SK-N-SH treated with all-trans-retinoic acid at 6 μM for 48 hours (cell line): ENCODE data around the gene CCDC54.
"Not testable (repeated sequence)": the region's sequence is repeated elsewhere in the genome, so short reads cannot be mapped to it uniquely, and the experiment has no call there.

ENCODE experiments used
- ATAC-seq: fragments of 200-7000 bp; cut with Tn5 transposase; 3 replicates; pipeline ENCODE4 v1.9.1; 2020; ENCODE audit warnings: mild to moderate bottlenecking, moderate library complexity
- ARNTL ChIP-seq: fragments of 450-650 bp; formaldehyde crosslinking; IDR thresholded peaks from 2 replicates; pipeline ENCODE4 v1.5.0; 2020; ENCODE audit warnings: low read depth, mild to moderate bottlenecking, moderate library complexity, borderline replicate concordance
- BACH2 ChIP-seq: fragments of 250-450 bp; sonication (Bioruptor Pico); IDR thresholded peaks from 2 replicates; pipeline ENCODE4 v1.9.0; 2021; ENCODE audit warnings: mild to moderate bottlenecking, borderline replicate concordance
- CSDC2 ChIP-seq: fragments of 250-450 bp; sonication (Bioruptor Pico); IDR thresholded peaks from 2 replicates; pipeline ENCODE4 v1.5.0; 2020; ENCODE audit warnings: mild to moderate bottlenecking, moderate library complexity
- ESRRG ChIP-seq: fragments of 250-450 bp; sonication (Bioruptor Pico); IDR thresholded peaks from 2 replicates; pipeline ENCODE4 v1.6.1; 2021; ENCODE audit warnings: mild to moderate bottlenecking
- GLIS3 ChIP-seq: fragments of 250-450 bp; sonication (Bioruptor Pico); IDR thresholded peaks from 2 replicates; pipeline ENCODE4 v1.5.0; 2020; ENCODE audit warnings: mild to moderate bottlenecking, moderate library complexity
- ISL1 ChIP-seq: fragments of 250-450 bp; sonication (Bioruptor Pico); IDR thresholded peaks from 2 replicates; pipeline ENCODE4 v2.1.2; 2022; ENCODE audit warnings: mild to moderate bottlenecking, moderate library complexity
- OSR1 ChIP-seq: fragments of 250-450 bp; sonication (Bioruptor Pico); IDR thresholded peaks from 2 replicates; pipeline ENCODE4 v1.8.0; 2022; ENCODE audit warnings: moderate library complexity, mild to moderate bottlenecking, inconsistent platforms
- PATZ1 ChIP-seq: fragments of 250-450 bp; sonication (Bioruptor Pico); IDR thresholded peaks from 2 replicates; pipeline ENCODE4 v1.8.0; 2020; ENCODE audit warnings: mild to moderate bottlenecking, moderate library complexity, borderline replicate concordance
- PPARA ChIP-seq: fragments of 250-450 bp; sonication (Bioruptor Pico); IDR thresholded peaks from 2 replicates; pipeline ENCODE4 v1.5.0; 2020; ENCODE audit warnings: mild to moderate bottlenecking, borderline replicate concordance
- RARB ChIP-seq: fragments of 250-450 bp; sonication (Bioruptor Pico); IDR thresholded peaks from 2 replicates; pipeline ENCODE4 v1.8.0; 2021; ENCODE audit warnings: mild to moderate bottlenecking, moderate library complexity
- SNAI2 ChIP-seq: fragments of 250-450 bp; sonication (Bioruptor Pico); IDR thresholded peaks from 2 replicates; pipeline ENCODE4 v1.5.0; 2020; ENCODE audit warnings: mild to moderate bottlenecking, moderate library complexity
- TCF4 ChIP-seq: fragments of 250-450 bp; sonication (Bioruptor Pico); IDR thresholded peaks from 2 replicates; pipeline ENCODE4 v1.8.0; 2021; ENCODE audit warnings: mild to moderate bottlenecking, moderate library complexity, borderline replicate concordance
- TOX ChIP-seq: fragments of 250-450 bp; sonication (Bioruptor Pico); IDR thresholded peaks from 2 replicates; pipeline ENCODE4 v1.8.0; 2021; ENCODE audit warnings: mild to moderate bottlenecking, moderate library complexity, borderline replicate concordance
- ZC3H10 ChIP-seq: fragments of 250-450 bp; sonication (Bioruptor Pico); IDR thresholded peaks from 2 replicates; pipeline ENCODE4 v1.5.1; 2021; ENCODE audit warnings: mild to moderate bottlenecking, moderate library complexity
- ZFP30 ChIP-seq: fragments of 450-650 bp; formaldehyde crosslinking; IDR thresholded peaks from 2 replicates; pipeline ENCODE4 v1.5.0; 2022; ENCODE audit warnings: mild to moderate bottlenecking, moderate library complexity
- ZNF565 ChIP-seq: fragments of 450-650 bp; formaldehyde crosslinking; conservative IDR thresholded peaks from 2 replicates; pipeline ENCODE4 v1.5.0; 2020; ENCODE audit warnings: low read depth, mild to moderate bottlenecking, moderate library complexity
- ZNF70 ChIP-seq: fragments of 450-650 bp; formaldehyde crosslinking; IDR thresholded peaks from 2 replicates; pipeline ENCODE4 v1.5.0; 2020; ENCODE audit warnings: mild to moderate bottlenecking, moderate library complexity
- ZNF8 ChIP-seq: fragments of 450-650 bp; formaldehyde crosslinking; IDR thresholded peaks from 2 replicates; pipeline ENCODE4 v1.5.0; 2020; ENCODE audit warnings: mild to moderate bottlenecking, moderate library complexity
- TF ChIP-seq, protein P1 (sequence below): fragments of 250-450 bp; sonication (Bioruptor Pico); IDR thresholded peaks from 2 replicates; pipeline ENCODE4 v1.8.0; 2021; ENCODE audit warnings: low read depth, mild to moderate bottlenecking, moderate library complexity, borderline replicate concordance
- TF ChIP-seq, protein P2 (sequence below): fragments of 250-450 bp; sonication (Bioruptor Pico); IDR thresholded peaks from 2 replicates; pipeline ENCODE4 v1.5.1; 2021; ENCODE audit warnings: mild to moderate bottlenecking, moderate library complexity
- TF ChIP-seq, protein P3 (sequence below): fragments of 250-450 bp; sonication (Bioruptor Pico); IDR thresholded peaks from 2 replicates; pipeline ENCODE4 v1.5.1; 2020; ENCODE audit warnings: low read depth, mild to moderate bottlenecking, moderate library complexity

CCDC54 gene

GRCh38 chr3:107377151-107377550 is at the start of gene CCDC54:
TSS of gene CCDC54 (plus strand) at chr3:107377439. CDS start at chr3:107377588, 149 bp downstream.
- no peak for TF ChIP-seq TOX
- TF ChIP-seq ZNF565 (CRISPR knock-in tag) = no peak
- no peak for TF ChIP-seq CSDC2 (CRISPR knock-in tag)
- TF ChIP-seq GLIS3 = no peak
- TF ChIP-seq ARNTL (CRISPR knock-in tag) = no peak
- no peak for TF ChIP-seq RARB
- TF ChIP-seq BACH2 = no peak
- TF ChIP-seq, all 23 proteins: peak for 0
- no peak for ATAC-seq

DNA sequence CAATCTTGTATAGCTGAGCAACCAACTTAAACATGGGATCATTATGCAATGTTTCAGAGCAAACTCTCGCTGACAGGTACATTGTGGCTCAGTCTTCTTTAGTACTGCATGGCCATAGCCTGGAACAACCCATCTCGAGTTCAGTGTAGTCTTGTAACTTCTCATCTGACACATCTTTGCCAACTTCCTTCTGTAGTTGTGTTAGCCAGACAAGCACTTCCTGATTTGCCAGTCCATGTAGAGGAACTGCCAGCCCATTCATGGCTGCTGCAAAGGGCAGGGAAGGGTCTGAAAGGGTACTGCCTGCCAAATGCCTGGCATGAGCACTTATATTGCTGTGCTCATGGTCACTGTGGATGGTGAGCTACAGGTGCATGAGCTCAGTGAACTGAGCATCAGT is 49.2 kb upstream of the CCDC54 start:
- no peak for ATAC-seq
- TF ChIP-seq PPARA (CRISPR knock-in tag) = no peak
- TF ChIP-seq ISL1 (CRISPR knock-in tag) = no peak
- no peak for TF ChIP-seq OSR1 (CRISPR knock-in tag)
- no peak for TF ChIP-seq BACH2
- TF ChIP-seq, protein P1, sequence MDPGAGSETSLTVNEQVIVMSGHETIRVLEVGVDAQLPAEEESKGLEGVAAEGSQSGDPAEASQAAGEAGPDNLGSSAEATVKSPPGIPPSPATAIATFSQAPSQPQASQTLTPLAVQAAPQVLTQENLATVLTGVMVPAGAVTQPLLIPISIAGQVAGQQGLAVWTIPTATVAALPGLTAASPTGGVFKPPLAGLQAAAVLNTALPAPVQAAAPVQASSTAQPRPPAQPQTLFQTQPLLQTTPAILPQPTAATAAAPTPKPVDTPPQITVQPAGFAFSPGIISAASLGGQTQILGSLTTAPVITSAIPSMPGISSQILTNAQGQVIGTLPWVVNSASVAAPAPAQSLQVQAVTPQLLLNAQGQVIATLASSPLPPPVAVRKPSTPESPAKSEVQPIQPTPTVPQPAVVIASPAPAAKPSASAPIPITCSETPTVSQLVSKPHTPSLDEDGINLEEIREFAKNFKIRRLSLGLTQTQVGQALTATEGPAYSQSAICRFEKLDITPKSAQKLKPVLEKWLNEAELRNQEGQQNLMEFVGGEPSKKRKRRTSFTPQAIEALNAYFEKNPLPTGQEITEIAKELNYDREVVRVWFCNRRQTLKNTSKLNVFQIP (CRISPR knock-in tag) = no peak
- TF ChIP-seq ESRRG (CRISPR knock-in tag) = no peak
- no peak for TF ChIP-seq TCF4
- no peak for TF ChIP-seq CSDC2 (CRISPR knock-in tag)
- no peak for TF ChIP-seq GLIS3
- TF ChIP-seq RARB = no peak

- no peak for ATAC-seq
- TF ChIP-seq ESRRG (CRISPR knock-in tag) = no peak
- TF ChIP-seq ZNF8 (CRISPR knock-in tag) = no peak
- no peak for TF ChIP-seq ZFP30 (CRISPR knock-in tag)
- no peak for TF ChIP-seq TCF4
- TF ChIP-seq ISL1 (CRISPR knock-in tag) = no peak
These were observed 48.2 kb upstream of the CCDC54 start for GRCh38 chr3:107329088-107329487.

- not testable (repeated sequence) for ATAC-seq
These were observed 37.5 kb upstream of the CCDC54 start for GRCh38 chr3:107339690-107340089.

DNA sequence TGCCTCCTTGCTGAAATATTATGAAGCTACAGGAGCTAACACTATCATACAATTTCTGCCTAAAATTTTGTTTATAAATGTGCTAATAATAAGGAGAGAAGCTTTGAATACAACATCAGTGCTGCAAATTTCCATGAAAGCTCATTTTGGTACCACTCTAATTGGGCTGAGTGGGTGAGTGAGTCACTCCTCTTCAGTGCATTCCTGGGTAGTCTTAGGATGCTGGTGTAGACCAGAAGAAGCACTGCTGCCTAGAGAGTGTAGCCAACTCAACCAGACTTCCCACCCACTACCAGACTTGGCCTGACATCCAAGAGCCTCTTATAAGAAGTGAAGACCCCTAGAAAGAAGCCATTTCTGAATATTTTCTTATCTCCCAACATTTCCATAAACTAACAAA is 32.5 kb upstream of the CCDC54 start:
- no peak for ATAC-seq

DNA sequence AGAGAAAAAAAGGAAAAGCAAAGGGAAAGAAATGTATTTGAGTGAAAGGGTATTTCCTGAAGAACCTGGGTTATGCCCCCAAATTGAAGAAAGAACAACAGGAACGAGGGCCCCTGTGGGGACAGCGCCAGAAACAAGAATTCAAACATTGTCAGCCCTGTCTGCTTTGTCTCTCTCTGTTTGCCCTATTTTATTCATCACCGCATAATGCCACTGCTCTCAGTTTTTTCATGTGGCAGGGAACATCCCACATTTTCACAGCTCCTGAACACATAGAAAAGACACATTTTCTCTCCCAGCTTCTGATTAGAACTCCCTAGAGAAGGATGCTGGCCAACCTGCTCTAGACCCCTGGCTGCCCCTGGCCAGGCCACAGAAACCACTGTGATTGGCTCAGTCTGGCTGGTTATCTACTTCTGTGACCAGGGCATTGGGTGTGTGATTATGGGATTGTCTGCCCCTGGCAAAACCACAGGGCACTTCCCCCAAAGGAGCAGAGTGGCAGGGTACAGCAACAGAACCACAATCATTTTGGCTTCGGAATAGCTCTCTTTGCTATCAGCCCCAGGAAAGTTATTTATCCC is 31.3 kb upstream of the CCDC54 start:
- ATAC-seq = no peak
- TF ChIP-seq CSDC2 (CRISPR knock-in tag) (no peak), TCF4 (no peak), ZNF8 (CRISPR knock-in tag) (no peak), ZC3H10 (CRISPR knock-in tag) (no peak), BACH2 (no peak), ZNF565 (CRISPR knock-in tag) (no peak), RARB (no peak), SNAI2 (no peak), ZNF70 (CRISPR knock-in tag) (no peak), ESRRG (CRISPR knock-in tag) (no peak), GLIS3 (no peak), OSR1 (CRISPR knock-in tag) (no peak), PPARA (CRISPR knock-in tag) (no peak), TOX (no peak), PATZ1 (CRISPR knock-in tag) (no peak)
- TF ChIP-seq, protein P2, sequence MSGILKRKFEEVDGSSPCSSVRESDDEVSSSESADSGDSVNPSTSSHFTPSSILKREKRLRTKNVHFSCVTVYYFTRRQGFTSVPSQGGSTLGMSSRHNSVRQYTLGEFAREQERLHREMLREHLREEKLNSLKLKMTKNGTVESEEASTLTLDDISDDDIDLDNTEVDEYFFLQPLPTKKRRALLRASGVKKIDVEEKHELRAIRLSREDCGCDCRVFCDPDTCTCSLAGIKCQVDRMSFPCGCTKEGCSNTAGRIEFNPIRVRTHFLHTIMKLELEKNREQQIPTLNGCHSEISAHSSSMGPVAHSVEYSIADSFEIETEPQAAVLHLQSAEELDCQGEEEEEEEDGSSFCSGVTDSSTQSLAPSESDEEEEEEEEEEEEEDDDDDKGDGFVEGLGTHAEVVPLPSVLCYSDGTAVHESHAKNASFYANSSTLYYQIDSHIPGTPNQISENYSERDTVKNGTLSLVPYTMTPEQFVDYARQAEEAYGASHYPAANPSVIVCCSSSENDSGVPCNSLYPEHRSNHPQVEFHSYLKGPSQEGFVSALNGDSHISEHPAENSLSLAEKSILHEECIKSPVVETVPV (CRISPR knock-in tag) = no peak
- TF ChIP-seq, protein P3, sequence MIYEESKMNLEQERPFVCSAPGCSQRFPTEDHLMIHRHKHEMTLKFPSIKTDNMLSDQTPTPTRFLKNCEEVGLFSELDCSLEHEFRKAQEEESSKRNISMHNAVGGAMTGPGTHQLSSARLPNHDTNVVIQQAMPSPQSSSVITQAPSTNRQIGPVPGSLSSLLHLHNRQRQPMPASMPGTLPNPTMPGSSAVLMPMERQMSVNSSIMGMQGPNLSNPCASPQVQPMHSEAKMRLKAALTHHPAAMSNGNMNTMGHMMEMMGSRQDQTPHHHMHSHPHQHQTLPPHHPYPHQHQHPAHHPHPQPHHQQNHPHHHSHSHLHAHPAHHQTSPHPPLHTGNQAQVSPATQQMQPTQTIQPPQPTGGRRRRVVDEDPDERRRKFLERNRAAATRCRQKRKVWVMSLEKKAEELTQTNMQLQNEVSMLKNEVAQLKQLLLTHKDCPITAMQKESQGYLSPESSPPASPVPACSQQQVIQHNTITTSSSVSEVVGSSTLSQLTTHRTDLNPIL (CRISPR knock-in tag) = no peak
- TF ChIP-seq, protein P1 (CRISPR knock-in tag) = no peak

More for the DNA sequence above, 32.5 kb upstream of the CCDC54 start:
- TF ChIP-seq GLIS3 (no peak), ZC3H10 (CRISPR knock-in tag) (no peak), ISL1 (CRISPR knock-in tag) (no peak), ESRRG (CRISPR knock-in tag) (no peak), ZNF565 (CRISPR knock-in tag) (no peak)
- TF ChIP-seq, protein P3 (CRISPR knock-in tag) = no peak
